Measurements from ENCODE around the gene MEGF8.

MEGF8 gene

DNA sequence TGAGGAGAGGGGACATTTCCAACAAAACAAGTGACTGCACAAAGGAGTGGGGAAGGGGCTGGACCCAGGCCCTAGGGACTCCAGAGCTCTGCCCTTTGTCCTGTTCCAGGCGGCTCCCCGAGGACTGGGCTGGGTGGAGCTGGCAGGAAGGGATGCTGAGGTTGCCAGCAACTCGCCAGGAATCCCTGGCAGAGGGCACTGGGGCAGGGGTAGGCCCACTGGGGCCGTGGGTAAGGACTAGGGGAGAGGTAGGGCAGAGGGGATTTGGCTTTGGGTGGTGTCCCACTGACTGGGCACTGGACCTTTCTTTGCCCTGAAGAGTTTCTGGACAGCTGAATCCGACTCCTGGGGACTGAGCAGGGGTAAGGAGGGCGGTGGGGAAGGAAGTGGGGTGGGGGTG is 93.9 kb downstream of the MEGF8 start:
- no peak for DNase-seq (ENCODE audit: low read depth)

DNA sequence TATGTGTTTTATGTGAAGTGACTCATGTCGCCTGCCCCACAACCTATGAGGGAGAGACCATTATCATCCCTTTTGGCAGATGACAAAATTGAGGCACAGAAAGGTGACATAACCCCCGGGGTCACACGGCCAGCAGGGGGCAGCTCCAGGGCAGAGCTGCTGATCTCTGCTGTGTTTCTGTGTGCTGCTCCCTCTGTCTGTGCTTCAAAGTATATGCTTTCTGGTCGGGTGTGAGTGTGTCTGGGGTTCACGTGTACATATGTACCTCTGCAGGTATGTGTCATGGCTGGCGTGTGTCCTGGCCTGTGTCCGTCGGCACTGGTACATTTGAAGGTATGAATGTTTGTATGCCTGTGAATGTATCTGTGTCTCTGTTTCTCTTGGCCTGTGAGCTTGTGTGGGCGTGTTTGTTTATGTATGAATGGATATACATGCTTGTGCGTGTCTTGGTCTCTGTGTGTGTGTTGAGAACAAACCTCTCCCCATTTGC is 94.7 kb downstream of the MEGF8 start:
- peak; percentile 66 for DNase-seq (ENCODE audit: low read depth)

DNA sequence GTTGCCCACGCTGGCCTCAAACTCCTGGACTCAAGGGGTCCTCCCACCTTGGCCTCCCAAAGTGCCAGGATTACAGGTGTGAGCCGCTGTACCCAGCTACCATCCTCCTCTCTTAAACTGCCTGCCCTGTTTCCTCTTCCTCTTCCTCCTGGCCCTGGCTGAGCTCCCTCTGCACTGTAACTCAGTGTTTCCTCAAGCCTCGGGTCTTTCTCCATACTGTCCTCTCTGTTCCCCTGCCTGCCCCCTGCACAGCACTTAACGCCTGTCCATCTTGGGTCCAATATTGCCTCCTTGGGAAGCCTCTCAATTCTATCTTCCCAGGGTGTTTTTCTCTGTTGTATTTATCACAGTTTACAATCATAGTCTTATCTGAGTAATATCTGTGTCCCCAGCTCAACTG is 95.7 kb downstream of the MEGF8 start:
- DNase-seq (ENCODE audit: low read depth) = no peak

GRCh38 chr19:42421591-42422031 is 96.2 kb downstream of the MEGF8 start:
- peak; percentile 68 for DNase-seq (ENCODE audit: low read depth)

- no peak for DNase-seq (ENCODE audit: low read depth)
Measured at GRCh38 chr19:42422092-42422900, 96.9 kb downstream of the MEGF8 start.

- DNase-seq (ENCODE audit: low read depth) = peak; percentile 36
Measured at GRCh38 chr19:42422901-42423461, 97.5 kb downstream of the MEGF8 start.

DNA sequence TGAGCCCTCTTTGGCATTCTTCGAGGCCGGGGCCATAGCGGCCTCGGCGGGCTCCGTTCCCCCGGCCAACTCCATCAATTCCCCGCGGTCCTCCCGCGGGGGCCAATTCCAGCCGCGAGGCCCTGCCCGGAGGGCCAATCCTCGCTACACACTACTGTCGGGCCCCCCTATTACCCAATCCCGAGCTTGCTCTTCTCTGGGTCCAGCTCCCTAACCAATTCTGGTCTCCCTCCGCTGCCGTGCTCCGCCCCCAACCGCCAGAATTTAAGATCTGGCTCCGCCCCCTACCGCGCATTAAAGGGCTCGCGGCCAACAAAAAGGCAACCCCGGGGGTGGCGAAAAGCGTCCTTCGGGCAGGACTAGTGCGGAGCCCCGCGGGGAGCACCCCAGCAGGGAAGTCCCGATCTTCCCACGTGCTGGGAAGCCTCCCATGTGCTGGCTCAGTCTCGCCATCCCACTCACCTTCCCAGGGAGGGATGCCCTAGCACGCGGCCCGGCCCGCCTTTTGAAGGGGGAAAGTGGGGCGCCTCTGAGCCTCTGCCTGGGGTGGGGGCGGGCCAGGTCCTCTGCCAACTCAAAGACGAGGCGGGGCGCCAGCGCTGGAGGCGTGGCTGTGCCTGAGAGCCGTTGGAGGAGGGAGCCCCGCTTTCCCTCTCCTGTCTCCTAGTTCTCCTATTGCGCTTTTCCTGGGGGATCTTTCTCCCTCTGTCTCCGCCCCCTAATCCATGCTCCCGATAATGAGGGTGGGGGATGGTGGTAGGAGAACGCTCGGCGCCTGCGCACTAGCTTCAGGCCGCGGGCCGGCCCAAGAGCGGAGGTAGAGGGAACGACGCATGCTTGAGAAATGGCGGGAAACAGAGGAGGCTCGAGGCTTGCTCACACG is 98.3 kb downstream of the MEGF8 start:
- peak; percentile 92 for DNase-seq (ENCODE audit: low read depth)

GRCh38 chr19:42424345-42424707 is 98.9 kb downstream of the MEGF8 start:
- no peak for DNase-seq (ENCODE audit: low read depth)

GRCh38 chr19:42424712-42425131 is 99.3 kb downstream of the MEGF8 start:
- DNase-seq (ENCODE audit: low read depth) = no peak

GRCh38 chr19:42426643-42427042 is 101.2 kb downstream of the MEGF8 start:
- DNase-seq (ENCODE audit: low read depth) = no peak

- DNase-seq (ENCODE audit: low read depth) = no peak
Measured at GRCh38 chr19:42427313-42427712, 101.9 kb downstream of the MEGF8 start, which contains the start of gene LIPE. LIPE (minus strand) TSS chr19:42427388; CDS start chr19:42427149, 239 bp downstream.

Data from ELR (cell line).